AG04449 (cell line): ENCODE data around the gene AGAP1.

Experiments
- CTCF ChIA-PET: fragments of 350-600 bp; formaldehyde crosslinking; extraction: SDS; loops from one replicate; lab custom pipeline; 2021; ENCODE audit warnings: antibody characterized with exemption; lab: Yijun Ruan, JAX
- POLR2A ChIA-PET: fragments of 400-600, 350-600 bp; formaldehyde crosslinking; extraction: SDS; loops from one replicate; lab custom pipeline; 2020; ENCODE audit warnings: antibody characterized with exemption, inconsistent platforms; lab: Yijun Ruan, JAX
- DNase-seq: peaks from one replicate; pipeline ENCODE4 v3.0.0-alpha.2; 2010; ENCODE audit warnings: low read depth, low spot score
- H3K4me3 ChIP-seq: 2 replicates; pipeline ENCODE4 v1.5.1; 2011; ENCODE audit warnings: low read depth, mild to moderate bottlenecking, control low read depth, low read length
- CTCF ChIP-seq: IDR thresholded peaks from one replicate; pipeline ENCODE4 v1.5.1; 2011; ENCODE audit warnings: mild to moderate bottlenecking, moderate library complexity, low read length, control low read depth, inconsistent platforms; ENCODE audit not compliant: insufficient read depth; ENCODE audit errors: missing control alignments

Gene AGAP1

GRCh38 chr2:236172255-236173035 lies 678.6 kb downstream of the AGAP1 start:
- no peak overlapping the region for H3K4me3 ChIP-seq
- no peak for TF ChIP-seq CTCF
- no peak for DNase-seq
- ChIA-PET CTCF (interaction anchor here (1.1 to 4.9 kb wide), 2 partner anchors 8 to 393 kb away, joined by 4 to 22 read pairs; no protein-coding TSS in a partner anchor), POLR2A (no interaction called here)

GRCh38 chr2:236173036-236173728 lies 679.3 kb downstream of the AGAP1 start:
- no peak overlapping the region for H3K4me3 ChIP-seq
- CTCF ChIA-PET = interaction anchor here (1.1 to 12.0 kb wide), 3 partner anchors 8 to 394 kb away, joined by 5 to 429 read pairs (median 150); no protein-coding TSS in a partner anchor

GRCh38 chr2:236173729-236174607 lies 680.1 kb downstream of the AGAP1 start:
- ChIA-PET CTCF (interaction anchor here (1.1 to 12.0 kb wide), 3 partner anchors 8 to 395 kb away, joined by 5 to 429 read pairs (median 150); no protein-coding TSS in a partner anchor), POLR2A (no interaction called here)
- no peak for TF ChIP-seq CTCF
- no peak for DNase-seq
- H3K4me3 ChIP-seq = no peak overlapping the region

More at GRCh38 chr2:236173036-236173728, 679.3 kb downstream of the AGAP1 start:
- POLR2A ChIA-PET = no interaction called here
- no peak for TF ChIP-seq CTCF
- no peak for DNase-seq

GRCh38 chr2:236175548-236176150 lies 681.8 kb downstream of the AGAP1 start:
- H3K4me3 ChIP-seq = no peak overlapping the region
- ChIA-PET POLR2A (no interaction called here), CTCF (interaction anchor here (0.7 to 12.0 kb wide), 10 partner anchors 9 to 416 kb away, joined by 3 to 429 read pairs (median 8); partner anchors contain the start of gene GBX2)
- no peak for TF ChIP-seq CTCF
- no peak for DNase-seq

GRCh38 chr2:236176417-236176816 lies 682.6 kb downstream of the AGAP1 start:
- no peak overlapping the region for H3K4me3 ChIP-seq
- no peak for DNase-seq
- ChIA-PET POLR2A (no interaction called here), CTCF (interaction anchor here (0.7 to 12.0 kb wide), 12 partner anchors 9 to 417 kb away, joined by 3 to 429 read pairs (median 10); partner anchors contain the start of gene GBX2)
- peak; percentile 52 for TF ChIP-seq CTCF
